HUES6 (cell line): ENCODE data around the gene ATP5MC2.

ENCODE experiments used
- H3K27ac ChIP-seq: 2 replicates; pipeline ENCODE4 v1.7.0; 2013; ENCODE audit warnings: low read depth, mild to moderate bottlenecking, low read length, inconsistent platforms
- H3K27me3 ChIP-seq: 2 replicates; pipeline ENCODE4 v1.6.1; 2013; ENCODE audit warnings: low read length; ENCODE audit not compliant: control insufficient read depth, insufficient read depth
- H3K36me3 ChIP-seq: 2 replicates; pipeline ENCODE4 v1.6.1; 2013; ENCODE audit warnings: low read length; ENCODE audit not compliant: control insufficient read depth, insufficient read depth
- H3K4me1 ChIP-seq: 2 replicates; pipeline ENCODE4 v1.6.1; 2013; ENCODE audit warnings: low read length; ENCODE audit not compliant: control insufficient read depth, insufficient read depth
- H3K4me3 ChIP-seq: 2 replicates; pipeline ENCODE4 v1.5.1; 2013; ENCODE audit warnings: low read depth, low read length
- H3K9ac ChIP-seq: one replicate; pipeline ENCODE4 v1.6.1; 2013; ENCODE audit warnings: mild to moderate bottlenecking, low read length
- H3K9me3 ChIP-seq: 2 replicates; pipeline ENCODE4 v1.6.1; 2013; ENCODE audit warnings: low read depth, low read length; ENCODE audit not compliant: control insufficient read depth, insufficient read depth

ATP5MC2 gene

DNA sequence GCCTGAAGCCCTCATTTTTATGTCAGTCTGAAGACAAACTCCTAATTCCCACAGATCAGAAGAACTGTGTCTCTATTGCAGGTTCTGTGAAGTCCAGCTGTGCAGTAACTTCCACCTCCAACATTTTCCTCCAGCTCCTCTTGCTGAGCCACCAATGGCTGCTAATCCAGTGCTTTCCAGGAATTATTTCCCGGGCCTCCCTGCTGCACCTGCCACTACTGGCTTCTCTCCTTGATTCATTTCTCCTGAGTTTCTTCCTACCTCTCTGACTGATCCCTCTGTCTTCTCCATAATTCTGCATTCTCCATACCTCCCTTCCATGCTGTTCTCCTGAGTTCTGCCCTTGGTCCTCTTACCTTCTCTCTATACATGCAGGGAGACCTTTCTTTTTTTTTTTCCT is 30.2 kb upstream of the ATP5MC2 start:
- Histone ChIP-seq H3K27me3 (peaks cover 69% of the 10 kb centered on the region), H3K9ac (no peak overlapping the region), H3K36me3 (no peaks in the 10 kb centered on the region), H3K9me3 (no peaks in the 10 kb centered on the region), H3K4me3 (no peak overlapping the region), H3K27ac (no peak overlapping the region), H3K4me1 (peaks cover 3% of the 10 kb centered on the region; the same call in 1 of the 2 replicates)

GRCh38 chr12:53703756-53704155 is 27.9 kb upstream of the ATP5MC2 start:
- no peak overlapping the region for H3K27ac ChIP-seq
- no peak overlapping the region for H3K9ac ChIP-seq
- no peaks in the 10 kb centered on the region for H3K36me3 ChIP-seq
- peaks cover 3% of the 10 kb centered on the region; the same call in 1 of the 2 replicates for H3K4me1 ChIP-seq
- H3K9me3 ChIP-seq, result no peaks in the 10 kb centered on the region
- no peak overlapping the region for H3K4me3 ChIP-seq
- H3K27me3 ChIP-seq, result peaks cover 75% of the 10 kb centered on the region

DNA sequence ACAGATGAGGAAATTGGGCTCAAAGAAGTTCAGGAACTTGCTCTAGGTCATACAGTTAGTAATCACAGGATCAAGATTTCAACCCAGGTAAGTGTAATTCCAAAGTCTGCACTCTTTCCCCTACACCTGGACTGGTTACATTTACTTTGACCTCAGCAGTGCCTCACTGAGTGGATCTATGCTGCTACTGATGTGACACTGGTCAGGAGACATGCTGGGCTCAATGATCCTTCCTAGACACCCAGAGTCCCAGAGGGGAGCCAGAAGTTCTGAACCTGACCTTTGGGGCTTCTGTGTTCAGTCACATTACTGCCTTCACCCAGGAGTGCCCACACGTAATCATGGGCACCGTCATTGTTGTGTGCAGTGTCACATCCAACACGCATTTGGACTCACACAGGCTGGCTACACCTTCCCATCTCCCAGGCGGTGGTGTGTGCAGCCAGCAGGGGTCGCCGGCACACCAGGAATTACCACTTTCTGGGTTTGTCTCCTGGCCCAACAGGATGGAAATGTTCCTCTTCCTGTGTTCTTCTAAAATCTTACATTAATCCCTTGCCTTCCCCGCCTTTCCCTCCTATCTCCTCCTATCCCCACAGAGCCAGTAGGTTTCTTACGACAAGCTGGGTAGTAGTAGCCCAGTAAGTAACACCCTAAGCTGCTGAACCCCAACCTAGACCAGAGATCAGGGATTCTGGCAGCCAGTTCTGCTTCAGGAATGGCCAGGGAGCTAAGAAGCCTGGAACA is 25.8 kb upstream of the ATP5MC2 start:
- H3K36me3 ChIP-seq, result no peaks in the 10 kb centered on the region
- H3K9me3 ChIP-seq, result no peaks in the 10 kb centered on the region
- no peak overlapping the region for H3K4me3 ChIP-seq
- peaks cover 3% of the 10 kb centered on the region; the same call in 1 of the 2 replicates for H3K4me1 ChIP-seq
- no peak overlapping the region for H3K27ac ChIP-seq
- H3K27me3 ChIP-seq, result peaks cover 85% of the 10 kb centered on the region
- no peak overlapping the region for H3K9ac ChIP-seq

DNA sequence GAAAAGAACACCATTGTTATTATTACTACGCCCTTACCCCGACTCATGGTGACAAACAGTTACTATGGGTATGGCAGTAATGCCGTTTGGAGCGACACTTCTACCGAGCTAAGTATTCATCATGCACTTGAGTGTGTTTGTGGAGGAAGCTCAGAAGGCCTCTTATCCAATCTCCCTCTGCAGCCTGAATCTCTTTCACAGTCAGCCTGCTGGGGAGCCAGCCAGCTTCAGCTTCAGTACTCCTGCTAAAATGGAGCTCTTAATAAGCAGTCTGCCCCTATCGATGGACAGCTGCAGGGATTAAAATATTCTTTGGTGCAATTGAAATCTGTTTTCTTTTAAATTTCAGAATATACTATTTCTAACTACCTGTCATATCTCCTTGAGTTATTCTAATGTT is 24.7 kb upstream of the ATP5MC2 start:
- Histone ChIP-seq H3K9me3 (no peaks in the 10 kb centered on the region), H3K4me1 (peaks cover 8% of the 10 kb centered on the region), H3K27me3 (peaks cover 87% of the 10 kb centered on the region), H3K4me3 (no peak overlapping the region), H3K36me3 (no peaks in the 10 kb centered on the region), H3K27ac (no peak overlapping the region), H3K9ac (no peak overlapping the region)

DNA sequence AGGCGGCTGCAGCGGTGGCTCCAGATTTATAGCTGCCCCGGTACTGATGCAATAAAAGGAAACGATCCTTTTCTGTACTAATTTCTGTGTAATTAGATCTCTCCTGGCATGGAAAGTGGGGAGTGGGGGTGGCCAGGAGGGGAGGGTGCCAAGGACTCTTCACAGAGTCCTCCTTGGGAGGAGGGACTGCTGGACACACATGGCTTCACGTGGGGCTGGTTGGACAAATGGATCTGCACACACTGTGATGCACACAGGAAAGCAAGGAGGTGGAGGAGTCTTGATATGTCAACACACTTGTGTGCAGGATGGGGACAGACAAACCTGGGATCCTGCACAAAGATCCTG is 23.8 kb upstream of the ATP5MC2 start:
- Histone ChIP-seq H3K9me3 (no peaks in the 10 kb centered on the region), H3K27me3 (peaks cover 93% of the 10 kb centered on the region), H3K4me1 (peaks cover 13% of the 10 kb centered on the region), H3K4me3 (no peak overlapping the region), H3K27ac (no peak overlapping the region), H3K9ac (no peak overlapping the region), H3K36me3 (no peaks in the 10 kb centered on the region)

DNA sequence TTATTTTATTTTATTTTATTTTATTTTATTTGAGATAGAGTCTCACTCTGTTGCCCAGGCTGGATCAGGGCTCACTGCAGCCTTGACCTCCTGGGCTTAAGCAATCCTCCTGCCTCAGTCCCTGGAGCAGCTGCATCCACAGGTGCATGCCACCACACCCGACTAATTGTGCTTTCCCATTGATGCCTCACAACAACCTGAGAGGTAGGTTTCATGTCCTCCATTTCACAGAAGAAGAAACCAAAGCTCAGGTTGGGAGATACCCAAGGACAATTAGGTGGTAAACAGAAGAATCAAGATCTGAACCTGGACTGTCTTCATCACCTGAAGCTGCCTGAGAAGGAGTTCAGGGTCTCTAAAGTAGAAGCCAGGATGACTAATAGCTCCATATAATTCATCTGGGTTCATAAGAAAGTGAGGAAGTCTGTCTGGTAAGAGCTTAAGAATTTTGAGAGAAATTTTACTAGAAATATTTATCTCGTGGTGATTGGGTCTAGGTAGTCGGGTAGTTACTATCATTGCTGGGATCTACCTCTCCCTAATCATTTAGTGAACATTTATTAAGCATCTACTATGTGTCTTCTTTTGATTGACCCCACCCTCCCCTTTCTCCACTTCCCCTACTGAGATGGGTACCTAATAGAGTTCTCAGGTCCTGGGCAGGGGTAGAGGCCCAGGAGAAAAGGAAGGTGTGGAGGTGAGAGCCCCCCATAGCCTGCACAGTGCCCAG is 23.2 kb upstream of the ATP5MC2 start:
- Histone ChIP-seq H3K27ac (no peak overlapping the region), H3K27me3 (peaks cover 93% of the 10 kb centered on the region), H3K4me3 (no peak overlapping the region)

DNA sequence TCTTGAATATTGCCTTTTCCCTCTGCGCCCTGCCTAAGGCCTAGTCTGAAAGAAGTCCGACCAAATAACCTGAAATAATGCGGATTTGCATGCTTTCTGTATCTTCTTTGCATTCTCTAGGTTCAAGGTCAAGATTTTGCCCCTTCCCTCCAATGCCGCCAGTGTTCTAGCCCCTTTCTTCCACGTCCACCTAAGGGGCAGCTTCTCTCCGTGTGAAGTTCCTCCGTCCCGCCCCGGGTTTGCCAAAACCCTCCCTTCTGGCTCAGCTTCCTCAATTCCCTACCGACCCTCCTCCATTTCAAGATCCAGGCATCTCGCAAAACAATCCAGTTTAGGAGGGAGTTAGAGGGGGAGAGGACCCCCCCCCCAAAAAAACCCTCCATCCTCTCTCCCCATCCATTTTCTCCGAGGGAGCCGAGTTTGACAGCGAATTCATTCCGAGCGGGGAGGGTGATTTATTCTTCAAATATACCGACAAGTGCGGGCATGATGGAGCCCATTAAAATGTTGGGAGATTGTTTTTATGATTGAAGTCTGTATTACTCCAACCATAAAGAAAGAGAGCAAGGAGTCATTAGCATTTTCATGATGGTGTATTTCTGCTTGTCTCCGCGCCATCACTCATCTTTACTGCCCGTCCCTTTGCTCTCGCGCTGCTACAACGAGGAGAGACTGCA is 20.9 kb upstream of the ATP5MC2 start:
- peak overlapping the region; percentile 60 for H3K4me3 ChIP-seq
- H3K27ac ChIP-seq, result no peak overlapping the region
- H3K9ac ChIP-seq, result peak overlapping the region; percentile 49
- H3K36me3 ChIP-seq, result no peaks in the 10 kb centered on the region
- no peaks in the 10 kb centered on the region for H3K9me3 ChIP-seq
- peaks cover 15% of the 10 kb centered on the region for H3K4me1 ChIP-seq
- peaks cover 78% of the 10 kb centered on the region for H3K27me3 ChIP-seq

More for the DNA sequence above, 23.2 kb upstream of the ATP5MC2 start:
- Histone ChIP-seq H3K36me3 (no peaks in the 10 kb centered on the region), H3K9me3 (no peaks in the 10 kb centered on the region), H3K4me1 (peaks cover 18% of the 10 kb centered on the region), H3K9ac (no peak overlapping the region)

GRCh38 chr12:53696285-53696654 is 20.4 kb upstream of the ATP5MC2 start:
- H3K4me1 ChIP-seq, result peaks cover 15% of the 10 kb centered on the region
- H3K9me3 ChIP-seq, result no peaks in the 10 kb centered on the region
- H3K9ac ChIP-seq, result peak overlapping the region; percentile 49
- no peak overlapping the region for H3K27ac ChIP-seq
- H3K27me3 ChIP-seq, result peaks cover 74% of the 10 kb centered on the region
- H3K4me3 ChIP-seq, result peak overlapping the region; percentile 60
- H3K36me3 ChIP-seq, result no peaks in the 10 kb centered on the region

DNA sequence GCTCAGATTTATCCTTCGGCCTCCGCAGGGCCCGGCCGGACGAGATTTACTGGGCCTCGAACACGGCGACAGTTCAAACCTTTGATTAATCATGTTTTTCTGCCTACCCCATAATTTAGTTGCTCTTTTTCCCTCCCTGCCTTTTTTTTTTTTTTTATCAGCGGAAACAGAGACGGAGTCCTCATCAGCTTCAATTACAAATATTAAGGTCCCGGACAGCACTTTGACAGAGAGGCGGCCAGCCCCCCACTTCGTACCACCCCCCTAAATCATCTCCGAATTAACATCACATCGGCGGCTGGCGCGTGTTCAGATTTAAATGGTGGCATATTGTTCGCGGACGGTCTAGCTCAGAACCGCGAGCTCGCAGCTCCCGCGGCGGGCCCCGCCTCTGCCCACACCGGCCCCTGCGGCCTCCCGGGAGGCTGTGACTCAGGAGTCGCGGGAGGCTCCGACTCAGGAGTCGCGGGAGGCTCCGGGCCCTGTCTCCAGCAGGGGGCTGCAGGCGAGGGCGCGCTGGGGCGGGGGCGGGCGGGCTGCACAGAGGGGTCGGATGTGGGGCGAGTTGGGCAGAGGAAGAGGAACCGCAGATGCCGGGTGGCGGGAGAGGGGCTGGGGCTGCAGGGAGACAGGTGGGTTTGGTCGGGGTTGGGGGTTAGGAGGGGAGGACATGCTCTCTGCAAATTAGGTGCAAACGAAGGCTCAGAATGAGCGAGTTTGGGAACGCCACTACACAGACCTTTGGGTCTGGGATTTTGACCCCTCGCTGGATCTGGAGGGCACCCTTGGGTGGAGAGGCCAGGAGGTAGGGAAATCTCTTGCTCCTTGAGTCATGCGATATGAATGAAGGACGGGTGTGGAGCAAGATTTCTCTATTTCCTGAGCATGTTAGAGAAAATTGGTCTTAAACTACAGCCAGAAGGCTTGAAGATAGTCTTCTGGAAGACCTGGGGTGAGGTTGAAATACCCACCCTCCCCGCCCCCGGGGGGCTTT is 19.6 kb upstream of the ATP5MC2 start:
- Histone ChIP-seq H3K27ac (no peak overlapping the region), H3K4me3 (peak overlapping the region; percentile 60), H3K9ac (peak overlapping the region; percentile 49), H3K4me1 (peaks cover 15% of the 10 kb centered on the region), H3K36me3 (no peaks in the 10 kb centered on the region), H3K27me3 (peaks cover 66% of the 10 kb centered on the region), H3K9me3 (no peaks in the 10 kb centered on the region)

DNA sequence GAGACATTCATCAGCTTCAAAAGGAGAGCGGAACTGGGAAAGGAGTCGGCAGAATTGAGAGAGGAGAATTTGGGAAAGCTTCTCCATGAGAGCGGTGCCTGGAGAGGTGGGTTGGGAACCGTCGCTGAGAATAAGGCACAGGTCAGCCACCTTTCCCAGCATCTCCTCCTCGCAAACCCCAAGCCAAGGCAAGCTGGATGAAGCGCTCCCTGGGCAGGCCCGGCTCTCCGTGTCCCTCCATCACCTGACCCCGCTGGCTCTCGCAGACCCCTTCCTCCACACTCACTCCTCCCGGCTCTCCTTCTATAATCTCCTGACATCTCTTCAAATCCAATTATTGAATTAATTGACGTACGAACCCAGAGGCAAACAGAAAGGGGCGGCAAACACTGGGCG is 18.9 kb upstream of the ATP5MC2 start:
- no peaks in the 10 kb centered on the region for H3K9me3 ChIP-seq
- H3K4me3 ChIP-seq, result peak overlapping the region; percentile 60
- H3K4me1 ChIP-seq, result peaks cover 15% of the 10 kb centered on the region
- H3K27me3 ChIP-seq, result peaks cover 59% of the 10 kb centered on the region
- H3K27ac ChIP-seq, result no peak overlapping the region
- H3K36me3 ChIP-seq, result no peaks in the 10 kb centered on the region
- no peak overlapping the region for H3K9ac ChIP-seq
